HG03135 (cell line): ENCODE data around the gene SH3PXD2B.
"Not testable (repeated sequence)": the region's sequence is repeated elsewhere in the genome, so short reads cannot be mapped to it uniquely, and the experiment has no call there.

Experiments used
- ATAC-seq: cut with Tn5 transposase; IDR thresholded peaks from one replicate; pipeline ENCODE4 v1.9.1; 2021; ENCODE audit warnings: mild to moderate bottlenecking, moderate library complexity; ENCODE audit not compliant: unreplicated experiment

SH3PXD2B gene

GRCh38 chr5:172373680-172374079 is 80.6 kb downstream of the SH3PXD2B start:
- no peak for ATAC-seq

- no peak for ATAC-seq
Observed at GRCh38 chr5:172371684-172372083, 82.6 kb downstream of the SH3PXD2B start.

GRCh38 chr5:172370648-172371545 is 83.4 kb downstream of the SH3PXD2B start:
- ATAC-seq, result no peak

- ATAC-seq, result no peak
Observed at GRCh38 chr5:172370237-172370640, 84.1 kb downstream of the SH3PXD2B start.

- ATAC-seq, result not testable (repeated sequence)
Observed at GRCh38 chr5:172368699-172369098, 85.6 kb downstream of the SH3PXD2B start.

- no peak for ATAC-seq
Observed at GRCh38 chr5:172365948-172366608, 88.2 kb downstream of the SH3PXD2B start.

GRCh38 chr5:172364773-172365172 is 89.6 kb downstream of the SH3PXD2B start:
- ATAC-seq, result no peak

GRCh38 chr5:172362755-172363154 is 91.6 kb downstream of the SH3PXD2B start:
- ATAC-seq, result no peak

- ATAC-seq, result no peak
Observed at GRCh38 chr5:172361566-172362238, 92.6 kb downstream of the SH3PXD2B start.

GRCh38 chr5:172358345-172358744 is 96.0 kb downstream of the SH3PXD2B start:
- no peak for ATAC-seq

GRCh38 chr5:172356527-172356926 is 97.8 kb downstream of the SH3PXD2B start:
- no peak for ATAC-seq

GRCh38 chr5:172356047-172356446 is 98.3 kb downstream of the SH3PXD2B start:
- no peak for ATAC-seq

- no peak for ATAC-seq
Observed at GRCh38 chr5:172353846-172354245, 100.5 kb downstream of the SH3PXD2B start.

- no peak for ATAC-seq
Observed at GRCh38 chr5:172353271-172353812, 101.0 kb downstream of the SH3PXD2B start.

- ATAC-seq, result not testable (repeated sequence)
Observed at GRCh38 chr5:172352526-172352925, 101.8 kb downstream of the SH3PXD2B start.

- no peak for ATAC-seq
Observed at GRCh38 chr5:172351240-172351778, 103.0 kb downstream of the SH3PXD2B start.

GRCh38 chr5:172350212-172351181 is 103.8 kb downstream of the SH3PXD2B start:
- no peak for ATAC-seq

GRCh38 chr5:172348733-172349132 is 105.6 kb downstream of the SH3PXD2B start:
- not testable (repeated sequence) for ATAC-seq

GRCh38 chr5:172348084-172348483 is 106.2 kb downstream of the SH3PXD2B start:
- no peak for ATAC-seq
